GM11168 (cell line): ENCODE results near the gene MEIS2.

Source experiments
- in situ Hi-C: fragments of 300-500 bp; cut with MboI; formaldehyde crosslinking; loops from one replicate; pipeline ENCODE4 v1.12.0; 2022; ENCODE audit warnings: low sequenced_read_pairs; ENCODE audit not compliant: unreplicated experiment

MEIS2 gene

GRCh38 chr15:36867436-36867835 lies 232.9 kb downstream of the MEIS2 start:
- in situ Hi-C loops, result no loop called here

- in situ Hi-C loops, result no loop called here
Measured at GRCh38 chr15:36866896-36867295, 233.5 kb downstream of the MEIS2 start.

GRCh38 chr15:36863570-36863969 lies 236.8 kb downstream of the MEIS2 start:
- in situ Hi-C loops, result no loop called here

GRCh38 chr15:36860792-36861191 lies 239.6 kb downstream of the MEIS2 start:
- in situ Hi-C loops, result no loop called here

GRCh38 chr15:36858423-36858822 lies 241.9 kb downstream of the MEIS2 start:
- in situ Hi-C loops, result no loop called here

- in situ Hi-C loops, result no loop called here
Measured at GRCh38 chr15:36856339-36856973, 243.9 kb downstream of the MEIS2 start.

- in situ Hi-C loops, result no loop called here
Measured at GRCh38 chr15:36850864-36851263, 249.5 kb downstream of the MEIS2 start.

- in situ Hi-C loops, result no loop called here
Measured at GRCh38 chr15:36845270-36845669, 255.1 kb downstream of the MEIS2 start.

- in situ Hi-C loops, result no loop called here
Measured at GRCh38 chr15:36844534-36844998, 255.8 kb downstream of the MEIS2 start.

GRCh38 chr15:36843822-36844221 lies 256.5 kb downstream of the MEIS2 start:
- in situ Hi-C loops, result no loop called here

- in situ Hi-C loops, result no loop called here
Measured at GRCh38 chr15:36841193-36841592, 259.2 kb downstream of the MEIS2 start.
